Activated CD4-positive, alpha-beta memory T cell treated with anti-CD3 and anti-CD28 coated beads for 36 hours (primary cell): Measurements from ENCODE around the gene VAMP3. TPM values are rescaled to one million over a fixed set of nuclear protein-coding genes. Genes with fewer than 3 reads are reported as not detected.

Experiments
- CTCF ChIA-PET: fragments of 350-600 bp; sonication (Branson Sonifier 250); formaldehyde crosslinking; loops from one replicate; lab custom pipeline; 2021; ENCODE audit warnings: antibody characterized with exemption, inconsistent platforms; lab: Charles Lee
- POLR2A ChIA-PET: fragments of 350-600 bp; sonication (Branson Sonifier 250); formaldehyde crosslinking; loops from one replicate; lab custom pipeline; 2021; ENCODE audit warnings: antibody characterized with exemption; lab: Charles Lee
- DNase-seq: peaks from one replicate; pipeline ENCODE4 v3.0.0-alpha.2; 2020
- H3K27ac Mint-ChIP-seq: one replicate; pipeline ENCODE4 v1.8.0; 2021; ENCODE audit warnings: mixed read lengths
- H3K27me3 Mint-ChIP-seq: one replicate; pipeline ENCODE4 v1.8.0; 2021; ENCODE audit warnings: mixed read lengths
- H3K36me3 Mint-ChIP-seq: one replicate; pipeline ENCODE4 v1.8.0; 2021; ENCODE audit warnings: mixed read lengths
- H3K4me1 Mint-ChIP-seq: one replicate; pipeline ENCODE4 v1.8.0; 2021; ENCODE audit warnings: low read depth, mixed read lengths
- H3K4me3 Mint-ChIP-seq: one replicate; pipeline ENCODE4 v1.8.0; 2021; ENCODE audit warnings: mild to moderate bottlenecking, mixed read lengths
- H3K9me3 Mint-ChIP-seq: one replicate; pipeline ENCODE4 v1.8.0; 2021; ENCODE audit warnings: mixed read lengths
- intact Hi-C: fragments of 100-400 bp; cut with micrococcal nuclease; formaldehyde crosslinking; loops from one replicate; pipeline ENCODE4 v1.15.1; 2023
- total RNA-seq, 2 experiments: library from RNA; stranded (reverse); gene quantifications; one replicate each; pipeline ENCODE4 v1.2.3, GENCODE V29; 2021

The VAMP3 gene
- 10 to 100 TPM; 19.9 to 21.8 TPM for total RNA-seq

GRCh38 chr1:7770997-7771822, at the start of gene VAMP3:
Gene VAMP3, plus strand, starts transcription at chr1:7771296. Its CDS starts 88 bp downstream, at chr1:7771384.
- Mint-ChIP-seq H3K36me3 (peaks cover 14% of the 10 kb centered on the region), H3K4me3 (peak within 1 kb of the TSS; percentile 82), H3K9me3 (no peaks in the 10 kb centered on the region), H3K4me1 (peaks cover 41% of the 10 kb centered on the region), H3K27ac (peak within 1 kb of the TSS; percentile 67), H3K27me3 (peaks cover 5% of the 10 kb centered on the region)
- ChIA-PET POLR2A (interaction anchor here (1.0 kb wide), 1 partner anchor 9 kb away, joined by 3 read pairs; no protein-coding TSS in a partner anchor), CTCF (interaction anchor here (0.8 to 1.7 kb wide), 3 partner anchors 19 to 103 kb away, joined by 3 to 14 read pairs (median 3); no protein-coding TSS in a partner anchor)
- peak; percentile 92 for DNase-seq
- intact Hi-C loops = loop anchor here (1.0 kb wide), 1 partner anchor 13 kb away; the partner anchor contains the start of gene PER3

- peaks cover 13% of the 10 kb centered on the region for H3K27me3 Mint-ChIP-seq
- H3K4me1 Mint-ChIP-seq = peaks cover 3% of the 10 kb centered on the region
- intact Hi-C loops = no loop called here
- no peak overlapping the region for H3K4me3 Mint-ChIP-seq
- CTCF ChIA-PET = interaction anchor here (1.4 to 1.5 kb wide), 2 partner anchors 30 to 53 kb away, joined by 8 to 9 read pairs; no protein-coding TSS in a partner anchor
- DNase-seq = no peak
- POLR2A ChIA-PET = no interaction called here
- H3K36me3 Mint-ChIP-seq = no peaks in the 10 kb centered on the region
- no peak overlapping the region for H3K27ac Mint-ChIP-seq
- H3K9me3 Mint-ChIP-seq = no peaks in the 10 kb centered on the region
Observed at GRCh38 chr1:7721940-7722669, 49.0 kb upstream of the VAMP3 start.

GRCh38 chr1:7722670-7723012, 48.5 kb upstream of the VAMP3 start:
- Mint-ChIP-seq H3K9me3 (no peaks in the 10 kb centered on the region), H3K27ac (no peak overlapping the region), H3K27me3 (peaks cover 13% of the 10 kb centered on the region), H3K36me3 (no peaks in the 10 kb centered on the region), H3K4me1 (peaks cover 3% of the 10 kb centered on the region), H3K4me3 (no peak overlapping the region)
- intact Hi-C loops = no loop called here
- ChIA-PET CTCF (interaction anchor here (1.4 to 1.5 kb wide), 2 partner anchors 30 to 53 kb away, joined by 8 to 9 read pairs; no protein-coding TSS in a partner anchor), POLR2A (no interaction called here)
- DNase-seq = no peak

GRCh38 chr1:7726623-7727022, 44.5 kb upstream of the VAMP3 start:
- Mint-ChIP-seq H3K4me1 (peaks cover 3% of the 10 kb centered on the region), H3K36me3 (no peaks in the 10 kb centered on the region), H3K27me3 (peaks cover 5% of the 10 kb centered on the region), H3K9me3 (no peaks in the 10 kb centered on the region), H3K27ac (no peak overlapping the region), H3K4me3 (no peak overlapping the region)
- intact Hi-C loops = no loop called here
- CTCF ChIA-PET = interaction anchor here (1.9 kb wide), 1 partner anchor 26 kb away, joined by 6 read pairs; no protein-coding TSS in a partner anchor
- POLR2A ChIA-PET = no interaction called here
- no peak for DNase-seq

- CTCF ChIA-PET = interaction anchor here (1.9 kb wide), 1 partner anchor 24 kb away, joined by 6 read pairs; no protein-coding TSS in a partner anchor
Observed at GRCh38 chr1:7727809-7728471, 43.2 kb upstream of the VAMP3 start.

GRCh38 chr1:7729761-7730160, 41.3 kb upstream of the VAMP3 start:
- ChIA-PET CTCF (no interaction called here), POLR2A (interaction anchor here (0.6 kb wide), 1 partner anchor 1070 kb away, joined by 3 read pairs; no protein-coding TSS in a partner anchor)
- Mint-ChIP-seq H3K9me3 (no peaks in the 10 kb centered on the region), H3K4me1 (peaks cover 3% of the 10 kb centered on the region), H3K27ac (no peak overlapping the region), H3K27me3 (peaks cover 8% of the 10 kb centered on the region), H3K4me3 (no peak overlapping the region), H3K36me3 (no peaks in the 10 kb centered on the region)
- DNase-seq = no peak
- intact Hi-C loops = no loop called here

More at GRCh38 chr1:7727809-7728471, 43.2 kb upstream of the VAMP3 start:
- peaks cover 8% of the 10 kb centered on the region for H3K27me3 Mint-ChIP-seq
- H3K4me3 Mint-ChIP-seq = no peak overlapping the region
- POLR2A ChIA-PET = no interaction called here
- H3K9me3 Mint-ChIP-seq = no peaks in the 10 kb centered on the region
- intact Hi-C loops = no loop called here
- DNase-seq = no peak
- no peak overlapping the region for H3K27ac Mint-ChIP-seq
- H3K4me1 Mint-ChIP-seq = peaks cover 3% of the 10 kb centered on the region
- no peaks in the 10 kb centered on the region for H3K36me3 Mint-ChIP-seq

- H3K4me1 Mint-ChIP-seq = no peaks in the 10 kb centered on the region
- peaks cover 11% of the 10 kb centered on the region for H3K27me3 Mint-ChIP-seq
- no peak overlapping the region for H3K27ac Mint-ChIP-seq
- H3K36me3 Mint-ChIP-seq = no peaks in the 10 kb centered on the region
- intact Hi-C loops = no loop called here
- CTCF ChIA-PET = interaction anchor here (0.9 kb wide), 1 partner anchor 20 kb away, joined by 3 read pairs; no protein-coding TSS in a partner anchor
- POLR2A ChIA-PET = no interaction called here
- no peak for DNase-seq
- H3K9me3 Mint-ChIP-seq = no peaks in the 10 kb centered on the region
- H3K4me3 Mint-ChIP-seq = no peak overlapping the region
Observed at GRCh38 chr1:7732331-7732730, 38.8 kb upstream of the VAMP3 start.

- intact Hi-C loops = no loop called here
- Mint-ChIP-seq H3K27ac (no peak overlapping the region), H3K36me3 (no peaks in the 10 kb centered on the region), H3K9me3 (no peaks in the 10 kb centered on the region), H3K27me3 (peaks cover 12% of the 10 kb centered on the region), H3K4me1 (no peaks in the 10 kb centered on the region), H3K4me3 (no peak overlapping the region)
- DNase-seq = no peak
- ChIA-PET POLR2A (no interaction called here), CTCF (no interaction called here)
Observed at GRCh38 chr1:7733276-7733675, 37.8 kb upstream of the VAMP3 start.

- H3K27ac Mint-ChIP-seq = no peak overlapping the region
- no peak for DNase-seq
- ChIA-PET CTCF (interaction anchor here (0.6 to 1.8 kb wide), 2 partner anchors 14 to 70 kb away, joined by 3 read pairs; no protein-coding TSS in a partner anchor), POLR2A (no interaction called here)
- peaks cover 4% of the 10 kb centered on the region for H3K27me3 Mint-ChIP-seq
- H3K4me1 Mint-ChIP-seq = no peaks in the 10 kb centered on the region
- intact Hi-C loops = no loop called here
- H3K9me3 Mint-ChIP-seq = peaks cover 6% of the 10 kb centered on the region
- H3K4me3 Mint-ChIP-seq = no peak overlapping the region
- H3K36me3 Mint-ChIP-seq = no peaks in the 10 kb centered on the region
Observed at GRCh38 chr1:7738044-7738443, 33.1 kb upstream of the VAMP3 start.

GRCh38 chr1:7743346-7743745, 27.8 kb upstream of the VAMP3 start:
- intact Hi-C loops = no loop called here
- ChIA-PET CTCF (interaction anchor here (1.2 to 5.8 kb wide), 3 partner anchors 9 to 76 kb away, joined by 3 to 45 read pairs (median 10); no protein-coding TSS in a partner anchor), POLR2A (no interaction called here)
- H3K4me1 Mint-ChIP-seq = no peaks in the 10 kb centered on the region
- H3K36me3 Mint-ChIP-seq = no peaks in the 10 kb centered on the region
- peaks cover 6% of the 10 kb centered on the region for H3K9me3 Mint-ChIP-seq
- H3K4me3 Mint-ChIP-seq = no peak overlapping the region
- no peak for DNase-seq
- no peaks in the 10 kb centered on the region for H3K27me3 Mint-ChIP-seq
- no peak overlapping the region for H3K27ac Mint-ChIP-seq

- Mint-ChIP-seq H3K4me1 (no peaks in the 10 kb centered on the region), H3K9me3 (no peaks in the 10 kb centered on the region), H3K27me3 (no peaks in the 10 kb centered on the region), H3K36me3 (no peaks in the 10 kb centered on the region), H3K27ac (no peak overlapping the region), H3K4me3 (no peak overlapping the region)
- intact Hi-C loops = no loop called here
- ChIA-PET POLR2A (no interaction called here), CTCF (interaction anchor here (2.3 to 5.8 kb wide), 2 partner anchors 8 to 78 kb away, joined by 9 to 45 read pairs; no protein-coding TSS in a partner anchor)
- DNase-seq = no peak
Observed at GRCh38 chr1:7744882-7745281, 26.2 kb upstream of the VAMP3 start.
